HG02678 (cell line): ENCODE measurements around the gene TMEM184A.

Experiments
- ATAC-seq: cut with Tn5 transposase; IDR thresholded peaks from one replicate; pipeline ENCODE4 v1.9.1; 2021; ENCODE audit warnings: mild to moderate bottlenecking, moderate library complexity; ENCODE audit not compliant: unreplicated experiment

The TMEM184A gene

DNA sequence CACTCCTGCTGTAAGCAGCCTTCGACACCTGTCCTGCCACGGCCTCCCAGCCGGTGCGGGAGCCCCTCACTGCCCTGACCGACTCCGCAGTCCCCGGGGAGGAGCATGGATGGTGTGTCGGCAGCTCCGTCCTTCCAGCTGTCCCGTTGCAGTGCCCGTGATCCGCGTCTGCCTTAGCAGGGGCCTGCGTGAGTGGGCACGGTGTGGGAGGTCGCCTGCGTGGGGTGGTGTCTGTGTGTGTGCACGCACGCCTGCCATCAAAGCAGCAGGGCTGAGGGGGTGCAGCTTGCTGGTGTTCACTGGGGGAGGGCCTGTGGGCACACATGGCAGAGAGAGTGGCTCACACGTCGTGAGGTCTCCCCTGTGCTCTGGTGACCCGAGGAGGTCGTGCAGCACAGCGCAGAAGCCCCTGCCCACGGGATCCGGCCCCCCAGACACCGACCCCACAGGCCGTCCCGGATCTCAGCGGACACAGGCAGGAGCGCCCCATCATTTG lies 15.2 kb downstream of the TMEM184A start:
- ATAC-seq = no peak

GRCh38 chr7:1539882-1540775 lies 15.9 kb downstream of the TMEM184A start:
- no peak for ATAC-seq

- no peak for ATAC-seq
Observed at GRCh38 chr7:1539181-1539881, 16.7 kb downstream of the TMEM184A start.

- no peak for ATAC-seq
Observed at GRCh38 chr7:1538544-1539180, 17.3 kb downstream of the TMEM184A start.

GRCh38 chr7:1537535-1538412 lies 18.2 kb downstream of the TMEM184A start:
- ATAC-seq = no peak

GRCh38 chr7:1536743-1537534 lies 19.1 kb downstream of the TMEM184A start:
- no peak for ATAC-seq

DNA sequence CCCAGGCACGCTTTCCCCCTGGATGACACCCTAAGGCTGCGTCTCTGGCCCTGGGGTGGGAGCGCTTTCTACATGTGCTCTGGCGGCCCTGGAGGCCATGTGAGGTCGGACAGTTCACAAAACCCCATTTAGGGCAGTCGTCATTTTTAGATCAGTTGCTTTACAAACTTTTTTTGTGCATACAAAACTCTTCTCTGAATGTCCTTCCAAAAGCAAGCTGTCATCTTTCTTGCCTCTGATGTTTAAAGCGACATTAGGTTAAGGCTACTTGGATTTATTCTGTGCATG lies 19.6 kb downstream of the TMEM184A start:
- ATAC-seq = no peak

GRCh38 chr7:1535701-1536454 lies 20.1 kb downstream of the TMEM184A start:
- ATAC-seq = no peak

GRCh38 chr7:1535100-1535458 lies 20.9 kb downstream of the TMEM184A start:
- ATAC-seq = no peak

DNA sequence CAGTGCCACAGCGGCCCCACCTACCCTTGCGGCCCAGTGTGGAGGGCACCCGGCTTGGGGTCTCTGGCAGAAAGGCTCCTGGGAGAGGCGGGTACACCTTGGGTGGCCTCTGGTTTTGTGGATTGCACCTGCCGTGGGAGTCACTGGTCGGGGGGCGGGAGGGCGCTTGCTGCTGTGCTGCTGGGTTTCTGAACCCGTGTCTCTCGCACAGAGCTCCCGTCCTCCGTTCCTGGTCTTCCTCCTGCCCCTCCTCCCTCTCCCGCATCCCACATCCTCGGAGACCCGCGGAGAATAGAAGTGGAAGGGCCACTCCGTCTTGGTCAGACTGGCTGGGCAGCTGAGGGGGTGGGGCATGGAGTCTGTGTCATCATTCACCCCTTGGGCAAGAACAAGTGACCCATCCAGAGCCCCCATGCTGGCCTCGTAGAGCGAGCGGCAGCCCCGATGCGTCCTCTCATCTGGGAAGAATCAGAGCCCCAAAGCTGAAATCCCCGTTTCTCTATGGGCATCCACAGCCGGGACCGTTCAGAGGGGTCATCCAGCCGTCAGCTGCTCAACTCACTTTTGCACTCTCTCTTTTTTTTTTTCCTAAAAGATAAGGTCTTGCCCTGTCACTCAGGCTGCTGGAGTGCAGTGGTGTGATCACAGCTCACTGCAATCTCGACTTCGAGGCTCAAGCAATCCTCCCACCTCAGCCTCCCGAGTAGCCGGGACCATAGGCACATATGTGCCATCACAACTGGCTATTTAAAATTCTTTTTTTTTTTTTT lies 21.5 kb downstream of the TMEM184A start:
- ATAC-seq = no peak

- no peak for ATAC-seq
Observed at GRCh38 chr7:1533547-1534329, 22.3 kb downstream of the TMEM184A start.

DNA sequence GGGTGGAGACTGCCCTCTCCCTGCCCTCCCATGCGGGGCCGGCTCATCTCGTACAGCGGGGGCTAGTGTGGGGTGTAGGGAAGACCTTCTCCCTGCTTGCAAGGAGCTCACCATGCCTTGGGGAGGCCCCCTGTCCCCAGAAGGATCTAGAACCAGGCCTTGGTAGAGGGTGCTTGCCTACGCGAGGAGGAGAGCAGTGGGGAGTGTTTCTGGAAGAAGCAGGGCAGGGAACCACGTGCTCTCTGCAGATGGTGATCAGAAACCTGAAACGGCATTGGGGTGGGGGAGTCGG lies 22.8 kb downstream of the TMEM184A start:
- no peak for ATAC-seq

- no peak for ATAC-seq
Observed at GRCh38 chr7:1532456-1533254, 23.4 kb downstream of the TMEM184A start.

GRCh38 chr7:1531979-1532455 lies 24.0 kb downstream of the TMEM184A start:
- ATAC-seq = no peak

GRCh38 chr7:1531263-1531978 lies 24.6 kb downstream of the TMEM184A start:
- ATAC-seq = peak; percentile 32

DNA sequence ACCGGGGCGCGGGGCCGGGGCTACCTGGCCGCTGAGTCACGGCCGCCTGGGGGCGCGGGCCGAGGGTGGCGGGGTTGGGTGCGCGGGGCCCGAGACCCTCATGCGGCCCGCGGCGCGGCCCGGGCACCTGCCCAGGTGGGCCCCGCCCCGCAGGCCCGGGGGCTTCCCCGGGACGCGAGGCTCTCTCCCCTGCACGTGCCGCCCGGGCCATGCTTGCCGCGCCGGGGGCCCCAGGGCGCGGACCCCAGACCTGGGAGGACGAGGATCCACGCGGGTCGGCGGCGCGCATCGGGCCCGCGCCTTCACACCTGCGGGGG lies 25.1 kb downstream of the TMEM184A start:
- ATAC-seq = peak; percentile 21
